Left hindlimb (tissue), 1 donor: ENCODE data around the gene SLC28A3.
A peak's percentile ranks its signal among the peaks of the same experiment; 100 is the strongest.

ENCODE experiments used
- DNase-seq: peaks from one replicate; pipeline ENCODE4 v3.0.0-alpha.2; 2018

SLC28A3 gene

DNA sequence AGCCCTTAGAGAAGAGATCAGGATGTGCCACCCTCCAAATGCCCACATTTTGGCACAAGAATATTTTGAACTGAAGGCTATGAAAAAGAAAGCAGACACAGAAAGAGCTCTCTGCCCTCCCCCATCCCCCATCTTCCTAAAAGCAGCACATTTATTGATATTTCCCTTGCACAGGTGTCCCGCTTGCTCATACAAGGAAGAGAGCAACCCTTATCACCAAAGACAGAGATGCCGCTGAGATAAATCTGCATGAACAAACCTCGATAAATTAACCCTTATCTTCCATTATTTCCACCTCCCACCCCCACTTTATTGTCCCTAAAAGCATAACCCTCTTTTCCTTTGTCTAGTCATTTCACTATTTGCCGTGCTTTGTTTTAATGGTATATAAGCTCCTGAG lies 1.8 kb downstream of the SLC28A3 start:
- no peak for DNase-seq

- no peak for DNase-seq
These were observed 3.3 kb downstream of the SLC28A3 start for GRCh38 chr9:84337252-84337651.

GRCh38 chr9:84331119-84331809 lies 9.3 kb downstream of the SLC28A3 start:
- DNase-seq: no peak

- DNase-seq: no peak
These were observed 10.3 kb downstream of the SLC28A3 start for GRCh38 chr9:84330246-84330645.

- no peak for DNase-seq
These were observed 13.4 kb downstream of the SLC28A3 start for GRCh38 chr9:84327184-84327583.

DNA sequence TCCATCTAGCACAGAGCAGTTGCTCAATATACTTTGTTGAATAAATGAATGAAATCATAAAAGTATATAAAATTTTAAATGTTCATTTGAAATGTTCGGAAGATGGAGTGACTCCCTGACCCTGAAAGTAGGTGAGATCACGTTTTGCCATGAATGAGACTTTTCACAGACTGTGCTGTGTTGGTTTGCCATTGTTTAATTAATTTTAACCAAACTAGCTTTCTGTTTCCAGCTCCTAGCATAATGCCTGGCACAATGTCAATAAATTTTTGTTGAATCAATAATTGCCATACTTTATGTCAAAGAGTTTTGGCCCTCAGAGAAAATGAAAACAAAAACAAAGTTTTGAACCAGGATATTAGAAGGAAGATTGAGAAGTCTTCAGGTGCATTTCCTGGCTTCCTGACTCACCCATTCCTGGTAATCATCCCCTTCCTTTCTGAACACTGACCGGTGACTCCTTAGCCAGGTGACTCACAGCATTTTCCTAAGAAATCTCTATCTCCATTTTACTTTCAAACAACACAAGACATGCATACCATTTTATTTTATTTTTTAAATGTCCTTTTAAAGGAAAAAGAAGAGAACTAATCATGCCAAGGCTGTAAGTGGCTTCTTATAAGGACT lies 15.1 kb downstream of the SLC28A3 start:
- DNase-seq: no peak

- no peak for DNase-seq
These were observed 15.7 kb downstream of the SLC28A3 start for GRCh38 chr9:84324811-84325210.

DNA sequence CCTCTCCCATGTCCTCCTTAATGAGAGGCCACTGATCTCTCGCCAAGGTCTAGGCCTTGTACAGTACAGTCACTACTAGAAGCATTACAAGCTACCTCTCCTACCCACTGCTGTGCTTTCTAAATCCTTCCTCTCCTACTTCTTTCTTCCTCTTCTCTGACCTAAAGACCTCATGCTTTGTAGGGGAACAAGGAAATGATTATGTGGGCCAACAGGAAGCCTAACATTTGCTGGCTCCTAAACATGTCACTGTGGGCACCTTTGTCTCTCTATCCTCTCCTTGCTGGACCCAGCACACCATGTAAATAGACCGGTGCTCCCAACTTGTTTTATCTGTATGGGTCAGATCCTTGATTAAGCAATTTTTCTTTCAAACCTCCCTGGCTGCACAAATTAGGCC lies 16.7 kb downstream of the SLC28A3 start:
- no peak for DNase-seq

- no peak for DNase-seq
These were observed 17.7 kb downstream of the SLC28A3 start for GRCh38 chr9:84322828-84323227.

DNA sequence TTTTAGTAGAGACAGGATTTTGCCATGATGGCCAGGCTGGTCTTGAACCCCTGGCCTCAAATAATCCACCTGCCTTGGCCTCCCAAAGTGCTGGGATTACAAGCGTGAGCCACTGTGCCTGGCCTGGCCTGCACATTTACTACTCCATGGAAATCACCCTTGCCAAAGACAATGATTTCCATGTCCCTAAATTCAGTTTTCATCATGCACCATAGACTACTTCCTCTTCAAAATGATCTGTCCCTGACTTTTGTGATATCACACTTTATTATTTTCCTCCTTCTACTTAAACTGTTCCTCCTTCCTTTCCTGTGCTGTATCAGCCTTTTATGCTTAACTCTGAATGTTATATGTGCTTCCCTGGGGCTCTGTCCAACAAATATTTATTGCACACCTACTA lies 20.3 kb downstream of the SLC28A3 start:
- no peak for DNase-seq

DNA sequence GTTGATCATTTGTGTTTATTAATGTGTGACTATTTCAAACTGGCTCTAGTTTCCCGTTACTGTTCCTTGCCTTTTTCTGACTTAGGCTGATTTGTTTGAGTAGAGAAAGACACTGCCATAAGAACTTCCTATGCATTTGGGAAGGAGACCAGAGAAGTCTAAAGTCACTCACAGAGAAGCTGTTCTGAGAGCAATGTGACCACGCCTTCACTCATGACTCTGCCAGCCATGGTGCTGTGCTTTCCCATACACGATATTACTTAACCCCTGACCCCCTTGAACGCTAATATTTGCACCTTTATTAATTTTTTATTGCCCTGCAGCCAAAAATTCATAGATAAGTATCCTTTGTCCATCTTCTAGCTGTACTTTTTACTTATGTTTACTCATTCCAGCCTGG lies 20.9 kb downstream of the SLC28A3 start:
- no peak for DNase-seq

DNA sequence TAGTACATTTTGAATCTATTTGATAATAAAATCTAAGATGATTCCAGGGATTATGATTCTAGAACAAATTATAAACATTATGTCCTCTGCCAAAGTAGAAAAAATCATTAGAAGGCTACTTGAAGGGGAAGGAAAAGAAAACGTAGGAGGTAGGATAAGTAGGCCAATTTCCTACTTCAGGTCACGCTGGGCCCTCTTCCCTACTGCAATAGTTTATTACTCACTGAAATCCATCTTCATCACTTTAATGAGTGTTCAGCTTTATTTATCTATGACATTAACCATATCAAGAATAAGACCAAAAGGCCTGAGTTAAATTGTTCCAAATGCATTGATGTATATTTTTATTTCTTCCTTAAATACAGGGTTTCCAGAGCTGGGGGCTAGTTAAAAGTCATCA lies 21.6 kb downstream of the SLC28A3 start:
- DNase-seq: no peak

DNA sequence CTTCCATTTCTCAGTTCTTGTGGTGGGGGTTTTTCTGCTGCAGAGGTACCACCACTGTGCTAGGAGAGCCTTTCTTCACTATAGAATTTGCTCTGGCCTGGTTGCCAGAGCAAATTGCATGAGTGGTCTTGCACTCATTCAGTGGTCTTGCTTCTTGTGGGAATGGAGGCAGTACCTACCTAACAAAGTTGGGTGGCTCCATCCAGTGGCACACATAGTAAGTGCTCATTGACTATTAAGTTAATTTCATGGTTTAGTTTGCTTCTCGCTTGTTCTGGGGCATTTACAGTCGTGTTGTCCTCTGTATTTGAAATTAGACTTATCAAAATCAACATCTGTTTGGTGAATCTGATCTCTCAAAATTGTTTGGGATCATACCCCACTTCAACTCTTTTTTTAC lies 23.0 kb downstream of the SLC28A3 start:
- no peak for DNase-seq

GRCh38 chr9:84315278-84315877 lies 25.2 kb downstream of the SLC28A3 start:
- DNase-seq: peak; percentile 57

DNA sequence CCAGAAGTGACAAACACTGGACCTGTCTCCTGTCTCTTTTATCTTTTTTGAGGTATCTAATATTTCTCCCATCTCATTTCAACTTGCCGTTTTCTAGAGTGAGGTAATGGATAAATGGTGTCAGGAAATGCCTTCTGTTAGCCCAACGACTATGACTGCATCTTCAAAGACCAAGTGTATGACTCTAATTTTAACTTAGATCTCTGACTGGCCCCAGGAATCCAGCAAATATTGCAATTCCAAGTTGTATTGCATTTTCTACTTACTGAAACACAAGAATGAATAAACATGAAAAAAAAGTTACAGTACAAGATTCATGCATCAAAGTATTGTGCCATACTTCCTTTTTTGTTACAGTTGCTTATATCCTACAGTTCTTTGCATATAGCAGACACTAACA lies 26.3 kb downstream of the SLC28A3 start:
- no peak for DNase-seq

GRCh38 chr9:84310883-84311282 lies 29.7 kb downstream of the SLC28A3 start:
- no peak for DNase-seq

DNA sequence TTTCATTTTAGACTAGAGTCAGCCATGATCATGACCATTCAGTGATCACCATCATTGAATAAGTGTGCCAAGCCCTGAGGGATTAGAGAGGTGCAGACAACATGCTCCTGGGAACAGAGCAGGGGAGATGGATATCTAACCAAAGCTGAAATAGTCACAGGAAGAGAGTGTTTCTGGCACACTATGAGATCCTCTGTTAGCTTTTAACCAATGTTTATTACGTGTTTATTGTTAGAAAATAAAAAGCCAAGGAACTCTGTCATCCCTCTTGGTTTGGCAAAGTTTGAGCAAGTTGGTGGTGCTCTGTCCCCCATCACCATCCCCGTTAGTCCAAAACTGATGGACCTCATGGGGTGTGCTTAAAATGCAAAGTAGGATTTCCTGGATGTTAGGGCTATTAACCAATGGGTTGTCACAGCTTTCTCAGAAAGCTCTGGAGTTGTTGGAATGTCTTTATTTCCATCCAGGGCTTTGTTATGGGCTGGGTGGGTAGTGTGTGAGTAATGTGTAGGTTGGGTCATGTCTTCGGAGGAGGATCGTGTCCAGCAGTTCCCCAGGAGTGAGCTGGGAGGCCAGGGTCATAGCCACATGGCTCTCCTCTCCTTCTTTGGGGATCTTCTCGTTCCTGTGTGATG lies 34.9 kb downstream of the SLC28A3 start:
- no peak for DNase-seq

DNA sequence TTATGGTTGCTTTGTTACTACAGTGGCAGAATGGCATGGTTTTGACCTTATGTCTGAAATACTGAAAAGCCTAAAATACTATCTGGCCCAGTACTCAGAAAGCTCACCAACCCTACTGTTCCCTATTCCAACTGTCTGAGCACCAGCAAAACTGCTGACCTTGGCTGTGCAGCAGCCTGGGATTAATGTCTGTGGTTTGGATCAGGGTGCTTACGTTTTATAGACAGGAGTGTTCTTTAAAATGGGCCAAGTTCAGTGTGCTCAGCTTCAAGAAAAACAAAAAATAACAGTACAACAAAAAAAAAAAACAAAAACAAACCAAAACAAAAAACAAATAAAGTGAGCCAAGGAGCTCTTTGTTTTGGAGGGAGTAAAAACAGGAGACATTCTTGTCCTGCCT lies 36.4 kb downstream of the SLC28A3 start:
- no peak for DNase-seq

- no peak for DNase-seq
These were observed 37.5 kb downstream of the SLC28A3 start for GRCh38 chr9:84303061-84303460.

DNA sequence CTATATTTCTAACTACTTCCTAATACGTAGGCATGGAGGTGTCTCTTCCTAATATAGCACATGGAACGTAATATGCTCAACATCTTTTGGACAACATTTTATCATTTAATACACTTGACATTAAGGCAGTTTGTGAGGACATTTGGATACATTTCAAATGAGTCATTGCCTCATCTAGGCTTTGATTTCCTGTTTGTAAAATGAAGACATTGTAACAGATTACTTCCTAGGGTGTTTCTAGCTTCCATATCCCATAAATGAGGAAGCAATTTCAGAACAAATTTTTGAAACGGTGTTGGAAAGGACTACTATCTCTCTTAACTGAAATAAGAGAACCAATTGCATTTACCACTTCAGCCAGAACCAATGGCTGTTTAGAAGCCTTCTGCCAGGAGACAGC lies 38.7 kb downstream of the SLC28A3 start:
- no peak for DNase-seq

GRCh38 chr9:84300271-84300670 lies 40.3 kb downstream of the SLC28A3 start:
- no peak for DNase-seq

GRCh38 chr9:84297162-84297821 lies 43.3 kb downstream of the SLC28A3 start:
- DNase-seq: no peak

GRCh38 chr9:84296146-84296843 lies 44.3 kb downstream of the SLC28A3 start:
- no peak for DNase-seq
